Gastrocnemius medialis (tissue), 4 donors: Measurements from ENCODE around the gene POP5. TPM values are rescaled to one million over a fixed set of nuclear protein-coding genes. Genes with fewer than 3 reads are reported as not detected.
A peak's percentile ranks its signal among the peaks of the same experiment; 100 is the strongest.

Experiments used
- ATAC-seq, 2 donors: fragments of 150-250 bp; one replicate each; pipeline ENCODE4 v1.9.1; 2016
- DNase-seq, 2 donors: peaks; one replicate each; pipeline ENCODE4 v3.0.0-alpha.2; 2019
- H3K27ac ChIP-seq, 4 donors: fragments of 200-600 bp; sonication (generic); 1 replicate in 1 of 4; 2 replicates in 3 of 4; pipeline ENCODE4 v1.5.1; 2016 to 2018; ENCODE audit warnings: mild to moderate bottlenecking in 2 of 4, moderate library complexity in 1 of 4
- H3K27me3 ChIP-seq, 3 donors: fragments of 200-600 bp; sonication (generic) in 2 of 3; 1 replicate in 1 of 3; 2 replicates in 2 of 3; pipeline versions ENCODE4 v1.5.1 to v1.6.0; 2016 to 2019; ENCODE audit warnings: mild to moderate bottlenecking in 1 of 3, moderate library complexity in 1 of 3
- H3K36me3 ChIP-seq, 2 donors: fragments of 200-600 bp; sonication (generic) in 1 of 2; one replicate each; pipeline ENCODE4 v1.5.1; 2017 to 2018
- H3K4me1 ChIP-seq, 2 donors: fragments of 200-600 bp; sonication (generic) in 1 of 2; one replicate each; pipeline ENCODE4 v1.5.1; 2016 to 2017; ENCODE audit warnings: mild to moderate bottlenecking in 2 of 2
- H3K4me3 ChIP-seq, 4 donors: fragments of 200-600 bp; sonication (generic) in 3 of 4; 1 replicate in 1 of 4; 2 replicates in 3 of 4; pipeline ENCODE4 v1.5.1; 2016 to 2019; ENCODE audit warnings: mild to moderate bottlenecking in 2 of 4
- H3K9me3 ChIP-seq, 3 donors: fragments of 200-600 bp; sonication (generic) in 2 of 3; 1 replicate in 1 of 3; 2 replicates in 2 of 3; pipeline ENCODE4 v1.5.1; 2016 to 2019
- POLR2A ChIP-seq, 2 donors: fragments of 450-650 bp; IDR thresholded peaks; one replicate each; pipeline ENCODE4 v1.6.1; 2017; ENCODE audit warnings: antibody characterized with exemption in 2 of 2, mild to moderate bottlenecking in 2 of 2, moderate library complexity in 2 of 2
- in situ Hi-C, 4 donors: fragments of 200-750 bp; cut with MboI; loops; one replicate each; pipeline versions ENCODE4 v1.15.0 to v1.8.0; 2017; ENCODE audit warnings: low sequenced_read_pairs in 4 of 4
- intact Hi-C: fragments of 100-400 bp; cut with DNase I; formaldehyde crosslinking; loops from one replicate; pipeline ENCODE4 v1.15.1; 2023; ENCODE audit warnings: low total_unique reads
- total RNA-seq, 4 donors: library from RNA; depleted of rRNA; stranded (reverse); fragments of >200 nt; gene quantifications; one replicate each; pipeline versions ENCODE4 v1.1.0 to v1.2.3, GENCODE V29; 2016
- TF ChIP-seq, protein P1 (sequence below), 5 experiments: fragments of 450-650 bp in 3 of 5; fragments of 200-600 bp in 2 of 5; sonication (generic) in 2 of 5; IDR thresholded peaks in 4 of 5; conservative IDR thresholded peaks in 1 of 5; 1 replicate in 4 of 5; 2 replicates in 1 of 5; pipeline ENCODE4 v1.5.1; 2016 to 2019; ENCODE audit warnings: antibody characterized with exemption in 5 of 5, mild to moderate bottlenecking in 3 of 5, moderate library complexity in 3 of 5

POP5 gene
- total RNA-seq, 4 donors from 2014 or later: 12.2 to 23.3 (median 15.2) TPM

DNA sequence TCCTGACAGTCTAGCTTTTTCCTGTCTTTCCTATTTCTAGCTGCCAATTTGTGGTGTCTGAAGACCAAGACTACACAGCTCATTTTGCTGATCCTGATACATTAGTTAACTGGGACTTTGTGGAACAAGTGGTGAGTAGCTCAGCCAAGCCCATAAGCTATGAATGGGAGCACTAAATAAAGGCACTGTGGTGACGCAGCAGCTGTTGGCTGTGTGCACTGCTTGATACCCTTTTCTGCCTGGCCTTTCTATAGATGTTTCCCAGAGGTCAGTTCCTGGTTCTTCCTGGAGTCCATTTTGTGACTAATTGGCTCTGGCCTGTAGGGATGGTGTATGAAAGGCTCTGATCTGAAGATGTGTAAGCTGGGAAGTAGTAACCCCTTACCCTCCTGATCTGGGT is 26.5 kb downstream of the POP5 start:
- intact Hi-C loops: no loop called here
- Histone ChIP-seq H3K4me3 (no peak overlapping the region), H3K9me3 (no peaks in the 10 kb centered on the region), H3K36me3 (peaks cover 0 to 67% of the 10 kb centered on the region in 2 donors), H3K27ac (peak overlapping the region; percentile 78 to 99 (median 82)), H3K27me3 (no peaks in the 10 kb centered on the region), H3K4me1 (peaks cover 45% of the 10 kb centered on the region in 2 donors)
- TF ChIP-seq, protein P1, sequence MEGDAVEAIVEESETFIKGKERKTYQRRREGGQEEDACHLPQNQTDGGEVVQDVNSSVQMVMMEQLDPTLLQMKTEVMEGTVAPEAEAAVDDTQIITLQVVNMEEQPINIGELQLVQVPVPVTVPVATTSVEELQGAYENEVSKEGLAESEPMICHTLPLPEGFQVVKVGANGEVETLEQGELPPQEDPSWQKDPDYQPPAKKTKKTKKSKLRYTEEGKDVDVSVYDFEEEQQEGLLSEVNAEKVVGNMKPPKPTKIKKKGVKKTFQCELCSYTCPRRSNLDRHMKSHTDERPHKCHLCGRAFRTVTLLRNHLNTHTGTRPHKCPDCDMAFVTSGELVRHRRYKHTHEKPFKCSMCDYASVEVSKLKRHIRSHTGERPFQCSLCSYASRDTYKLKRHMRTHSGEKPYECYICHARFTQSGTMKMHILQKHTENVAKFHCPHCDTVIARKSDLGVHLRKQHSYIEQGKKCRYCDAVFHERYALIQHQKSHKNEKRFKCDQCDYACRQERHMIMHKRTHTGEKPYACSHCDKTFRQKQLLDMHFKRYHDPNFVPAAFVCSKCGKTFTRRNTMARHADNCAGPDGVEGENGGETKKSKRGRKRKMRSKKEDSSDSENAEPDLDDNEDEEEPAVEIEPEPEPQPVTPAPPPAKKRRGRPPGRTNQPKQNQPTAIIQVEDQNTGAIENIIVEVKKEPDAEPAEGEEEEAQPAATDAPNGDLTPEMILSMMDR (IDR thresholded peaks at IDR 0.05 in 4 of 5, conservative IDR thresholded peaks at IDR 0.05 in 1 of 5): no peak
- no peak for TF ChIP-seq POLR2A (IDR thresholded peaks at IDR 0.05)
- ATAC-seq: peak; percentile 84 to 87
- DNase-seq: peak in 1 of 2 donors; percentile 64
- in situ Hi-C loops: no loop called here

DNA sequence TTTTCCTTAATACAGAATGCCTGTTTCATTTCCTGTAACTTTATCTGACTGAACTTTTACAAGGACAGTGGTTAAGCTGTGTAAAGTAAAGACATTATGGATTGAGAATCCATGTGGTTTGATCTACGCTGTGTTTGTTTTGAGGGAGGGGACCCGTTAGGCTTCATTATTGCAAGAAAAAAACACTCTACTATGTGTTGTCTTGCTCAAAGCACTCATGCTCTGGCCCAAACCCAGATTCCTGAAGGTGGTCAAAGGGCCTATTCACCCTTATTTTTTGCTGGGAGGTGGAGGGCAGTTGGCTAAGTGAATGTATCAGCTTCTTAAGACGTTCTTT is 35.2 kb downstream of the POP5 start:
- no peak for TF ChIP-seq POLR2A (IDR thresholded peaks at IDR 0.05)
- TF ChIP-seq, protein P1 (IDR thresholded peaks at IDR 0.05 in 4 of 5, conservative IDR thresholded peaks at IDR 0.05 in 1 of 5): no peak
- Histone ChIP-seq H3K27ac (peak overlapping the region; percentile 42 to 99 (median 76)), H3K36me3 (peaks cover 0 to 43% of the 10 kb centered on the region in 2 donors), H3K9me3 (no peaks in the 10 kb centered on the region), H3K4me3 (no peak overlapping the region), H3K4me1 (peaks cover 64 to 88% of the 10 kb centered on the region in 2 donors), H3K27me3 (no peaks in the 10 kb centered on the region)
- intact Hi-C loops: no loop called here
- in situ Hi-C loops: no loop called here
- ATAC-seq (no peak), DNase-seq (no peak)

DNA sequence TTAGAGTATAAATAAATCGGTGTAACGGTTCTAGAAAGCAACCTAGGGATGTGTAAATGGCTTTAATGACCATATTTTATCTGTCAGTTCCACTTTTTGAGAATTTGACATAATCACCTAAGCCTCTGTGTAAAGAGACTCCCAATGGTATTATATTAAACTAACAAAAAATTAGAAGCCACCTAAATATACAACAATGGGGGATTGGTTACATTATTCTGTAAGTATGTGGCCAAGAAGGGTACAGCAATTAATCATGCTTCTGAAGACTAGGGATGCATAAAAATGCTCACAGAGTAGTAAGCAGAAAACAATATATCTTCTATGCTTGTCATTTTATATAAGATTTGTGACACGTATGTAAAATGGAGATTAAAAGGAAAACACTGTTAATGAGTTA is 36.5 kb downstream of the POP5 start:
- no peak for TF ChIP-seq POLR2A (IDR thresholded peaks at IDR 0.05)
- TF ChIP-seq, protein P1 (IDR thresholded peaks at IDR 0.05 in 4 of 5, conservative IDR thresholded peaks at IDR 0.05 in 1 of 5): no peak
- no peaks in the 10 kb centered on the region for H3K27me3 ChIP-seq
- peaks cover 0 to 39% of the 10 kb centered on the region in 2 donors for H3K36me3 ChIP-seq
- no peak for DNase-seq
- intact Hi-C loops (no loop called here), in situ Hi-C loops (no loop called here)
- H3K9me3 ChIP-seq: no peaks in the 10 kb centered on the region
- H3K4me1 ChIP-seq: peaks cover 64 to 89% of the 10 kb centered on the region in 2 donors
- no peak overlapping the region for H3K4me3 ChIP-seq
- H3K27ac ChIP-seq: peak overlapping the region in 3 of 4 donors; percentile 5 to 99 (median 97)
- no peak for ATAC-seq

DNA sequence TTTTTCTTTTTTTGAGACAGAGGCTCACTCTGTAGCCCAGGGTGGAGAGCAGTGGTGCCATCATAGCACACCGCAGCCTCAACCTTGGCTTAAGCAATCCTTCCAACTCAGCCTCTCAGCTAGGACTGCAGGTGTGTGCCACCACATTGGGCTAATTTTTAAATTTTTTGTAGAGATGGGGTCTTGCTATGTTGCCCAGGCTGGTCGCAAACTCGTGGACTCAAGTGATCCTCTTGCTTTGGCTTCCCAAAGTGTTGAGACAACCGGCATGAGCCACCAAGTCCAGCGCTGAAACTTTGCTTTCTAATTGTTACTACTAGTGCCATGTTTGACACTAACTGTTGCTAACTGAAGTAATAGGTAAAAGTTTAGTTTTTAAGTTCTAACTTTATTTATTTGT is 39.0 kb downstream of the POP5 start:
- Histone ChIP-seq H3K27ac (peak overlapping the region; percentile 92 to 99 (median 97)), H3K4me1 (peaks cover 85 to 95% of the 10 kb centered on the region in 2 donors), H3K27me3 (no peaks in the 10 kb centered on the region), H3K36me3 (peaks cover 0 to 14% of the 10 kb centered on the region in 2 donors), H3K4me3 (no peak overlapping the region), H3K9me3 (no peaks in the 10 kb centered on the region)
- no peak for DNase-seq
- TF ChIP-seq, protein P1 (IDR thresholded peaks at IDR 0.05 in 4 of 5, conservative IDR thresholded peaks at IDR 0.05 in 1 of 5): no peak
- no peak for TF ChIP-seq POLR2A (IDR thresholded peaks at IDR 0.05)
- ATAC-seq: no peak
- in situ Hi-C loops (no loop called here), intact Hi-C loops (no loop called here)

DNA sequence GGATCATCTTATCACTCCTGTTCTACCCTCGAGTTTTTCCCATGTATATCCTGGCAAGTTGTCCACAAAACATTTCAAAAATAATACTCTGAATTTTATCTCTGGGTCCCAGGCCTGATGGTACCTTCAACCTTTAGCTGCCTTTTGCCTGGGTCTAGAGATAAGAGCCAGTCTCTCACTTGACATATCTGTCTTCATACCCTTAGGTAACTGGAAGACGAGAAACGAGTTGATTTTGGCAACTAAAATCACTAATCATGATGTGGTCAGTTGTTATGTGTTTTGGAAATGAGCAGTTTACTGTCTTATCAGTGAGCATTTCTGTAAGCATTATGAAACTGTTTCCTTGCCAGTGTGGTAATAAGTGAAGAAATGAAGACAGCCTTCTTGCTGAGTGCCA is 40.8 kb downstream of the POP5 start:
- Histone ChIP-seq H3K4me3 (peak overlapping the region in 2 of 4 donors; percentile 3 to 15), H3K9me3 (no peaks in the 10 kb centered on the region), H3K27ac (peak overlapping the region; percentile 92 to 99 (median 97)), H3K36me3 (no peaks in the 10 kb centered on the region), H3K27me3 (no peaks in the 10 kb centered on the region), H3K4me1 (peaks cover 91 to 95% of the 10 kb centered on the region in 2 donors)
- no peak for TF ChIP-seq POLR2A (IDR thresholded peaks at IDR 0.05)
- TF ChIP-seq, protein P1 (IDR thresholded peaks at IDR 0.05 in 4 of 5, conservative IDR thresholded peaks at IDR 0.05 in 1 of 5): no peak
- DNase-seq (no peak), ATAC-seq (peak in 1 of 2 donors; percentile 26)
- intact Hi-C loops: no loop called here
- in situ Hi-C loops: no loop called here
